ENCODE measurements around the gene NFE2L2.

DNA sequence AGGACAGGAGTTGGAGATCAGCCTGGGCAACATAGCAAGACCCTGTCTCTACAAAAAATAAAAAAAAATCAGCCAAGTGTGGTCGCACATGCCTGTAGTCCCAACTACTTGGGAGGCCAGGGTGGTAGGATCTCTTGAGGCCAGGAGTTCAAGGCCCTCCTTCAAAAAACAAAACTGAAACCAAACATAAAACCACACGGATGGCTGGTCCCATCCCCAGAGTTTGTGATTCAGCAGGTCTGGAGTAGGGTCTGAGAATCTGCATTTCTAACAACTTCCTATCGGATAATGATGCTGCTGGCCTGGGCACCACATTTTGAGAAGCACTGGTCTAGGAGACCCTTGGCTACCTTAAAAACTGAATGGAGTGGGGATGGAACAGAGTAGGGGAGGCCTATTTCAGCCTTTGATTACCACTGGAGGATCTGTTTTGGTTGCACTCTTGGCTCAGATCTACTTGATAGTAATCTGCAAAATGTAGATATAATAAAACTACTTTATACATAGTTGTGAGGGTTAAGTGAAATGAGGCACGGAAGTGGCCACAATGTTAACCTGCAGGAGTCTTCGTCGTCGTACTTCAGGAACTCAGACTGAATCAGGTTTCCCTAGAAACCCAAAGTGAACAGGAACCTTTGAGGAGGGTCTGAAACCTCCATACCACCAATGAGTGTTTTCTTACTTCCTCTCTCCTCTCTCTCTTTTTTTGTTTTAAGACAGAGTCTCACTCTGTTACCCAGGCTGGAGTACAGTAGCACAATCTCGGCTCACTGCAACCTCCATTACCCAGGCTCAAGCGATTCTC, 25.5 kb upstream of the NFE2L2 start:
- TF ChIP-seq, protein P1, sequence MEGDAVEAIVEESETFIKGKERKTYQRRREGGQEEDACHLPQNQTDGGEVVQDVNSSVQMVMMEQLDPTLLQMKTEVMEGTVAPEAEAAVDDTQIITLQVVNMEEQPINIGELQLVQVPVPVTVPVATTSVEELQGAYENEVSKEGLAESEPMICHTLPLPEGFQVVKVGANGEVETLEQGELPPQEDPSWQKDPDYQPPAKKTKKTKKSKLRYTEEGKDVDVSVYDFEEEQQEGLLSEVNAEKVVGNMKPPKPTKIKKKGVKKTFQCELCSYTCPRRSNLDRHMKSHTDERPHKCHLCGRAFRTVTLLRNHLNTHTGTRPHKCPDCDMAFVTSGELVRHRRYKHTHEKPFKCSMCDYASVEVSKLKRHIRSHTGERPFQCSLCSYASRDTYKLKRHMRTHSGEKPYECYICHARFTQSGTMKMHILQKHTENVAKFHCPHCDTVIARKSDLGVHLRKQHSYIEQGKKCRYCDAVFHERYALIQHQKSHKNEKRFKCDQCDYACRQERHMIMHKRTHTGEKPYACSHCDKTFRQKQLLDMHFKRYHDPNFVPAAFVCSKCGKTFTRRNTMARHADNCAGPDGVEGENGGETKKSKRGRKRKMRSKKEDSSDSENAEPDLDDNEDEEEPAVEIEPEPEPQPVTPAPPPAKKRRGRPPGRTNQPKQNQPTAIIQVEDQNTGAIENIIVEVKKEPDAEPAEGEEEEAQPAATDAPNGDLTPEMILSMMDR (conservative IDR thresholded peaks at IDR 0.05; ENCODE audit: low read length), result no peak
- no peak for TF ChIP-seq EZH2phosphoT487 (IDR thresholded peaks at IDR 0.05; ENCODE audit: borderline replicate concordance)

Measured in Loucy (cell line).